GM20000 (cell line): ENCODE measurements around the gene FRMD4A.

Source experiments
- DNase-seq: peaks from one replicate; pipeline ENCODE4 v3.0.0; 2012; ENCODE audit warnings: low spot score
- CTCF ChIP-seq: IDR thresholded peaks from 2 replicates; pipeline ENCODE4 v1.5.1; 2012; ENCODE audit warnings: mild to moderate bottlenecking, control low read depth; ENCODE audit errors: extremely low read depth, missing control alignments

The FRMD4A gene

GRCh38 chr10:14360515-14360914, 29.8 kb upstream of the FRMD4A start:
- TF ChIP-seq CTCF = no peak
- no peak for DNase-seq

GRCh38 chr10:14358886-14359573, 28.3 kb upstream of the FRMD4A start:
- DNase-seq = no peak

DNA sequence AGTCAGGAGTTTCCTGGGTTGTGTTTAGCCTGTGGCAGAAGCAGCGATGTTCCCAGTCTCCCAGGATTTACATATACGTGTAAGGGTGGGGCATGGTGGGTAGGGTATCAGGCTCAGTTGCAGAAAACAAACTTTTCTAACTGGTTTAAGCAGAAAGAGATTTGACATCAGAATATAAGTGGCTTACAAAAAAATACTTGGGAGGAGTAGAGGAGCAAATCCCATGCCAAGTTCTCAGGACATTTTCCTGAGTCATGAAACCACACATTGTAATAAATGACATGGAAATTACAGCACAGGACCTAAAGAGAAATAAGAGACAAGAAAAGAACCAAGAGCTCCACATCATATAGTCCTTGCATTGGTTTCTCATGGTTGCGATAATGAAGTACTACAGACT, 26.2 kb upstream of the FRMD4A start:
- TF ChIP-seq CTCF = no peak
- DNase-seq = no peak

More at GRCh38 chr10:14358886-14359573, 28.3 kb upstream of the FRMD4A start:
- TF ChIP-seq CTCF = no peak

- DNase-seq = no peak
- TF ChIP-seq CTCF = no peak
Observed at GRCh38 chr10:14355750-14356149, 25.0 kb upstream of the FRMD4A start.

DNA sequence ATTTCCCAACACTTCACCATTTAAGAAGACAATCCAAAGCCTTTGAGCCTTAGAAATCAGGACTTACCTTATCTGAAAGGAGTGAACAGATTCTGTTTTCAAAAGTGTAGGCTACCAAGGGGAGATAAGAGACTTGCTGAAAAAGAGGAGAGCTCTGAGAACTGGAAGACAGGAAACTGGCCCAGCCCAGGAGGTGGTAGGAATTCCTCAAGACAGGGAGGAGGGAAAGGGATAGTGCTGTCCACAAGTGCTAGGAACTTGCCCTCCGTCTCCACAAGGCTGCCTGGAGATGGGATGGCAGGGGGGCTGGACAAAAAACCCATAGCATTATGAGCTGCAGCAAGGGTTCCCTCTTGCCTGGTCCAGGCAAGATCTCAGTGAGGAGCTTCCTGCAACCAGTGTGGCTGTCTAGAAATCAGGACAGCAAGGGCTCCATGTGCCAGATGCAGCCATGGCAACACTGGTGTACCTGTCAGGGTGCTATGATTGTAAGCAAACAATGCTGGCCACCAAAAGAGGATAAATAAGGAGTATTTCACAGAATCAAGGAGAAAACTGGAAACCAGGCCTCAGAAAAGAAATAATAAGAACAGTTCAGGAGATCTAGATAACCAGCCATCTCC, 22.7 kb upstream of the FRMD4A start:
- TF ChIP-seq CTCF = no peak
- no peak for DNase-seq

GRCh38 chr10:14350006-14350405, 19.3 kb upstream of the FRMD4A start:
- TF ChIP-seq CTCF = no peak
- DNase-seq = no peak

GRCh38 chr10:14349081-14349480, 18.4 kb upstream of the FRMD4A start:
- TF ChIP-seq CTCF = no peak
- DNase-seq = no peak
